ENCODE results near the gene HSD3B7. TPM values are rescaled to one million over a fixed set of nuclear protein-coding genes. Genes with fewer than 3 reads are reported as not detected.
"Not testable (repeated sequence)": the region's sequence is repeated elsewhere in the genome, so short reads cannot be mapped to it uniquely, and the experiment has no call there.

HSD3B7 gene
- total RNA-seq, 1 experiment from 2014 or later: 33.8 TPM

GRCh38 chr16:31000671-31001382 is 15.8 kb downstream of the HSD3B7 start:
- DNase-seq (ENCODE audit: low spot score): no peak

- DNase-seq (ENCODE audit: low spot score): no peak
These were observed 16.7 kb downstream of the HSD3B7 start for GRCh38 chr16:31001507-31002249.

- DNase-seq (ENCODE audit: low spot score): no peak
These were observed 17.3 kb downstream of the HSD3B7 start for GRCh38 chr16:31002250-31002700.

GRCh38 chr16:31002862-31003341 is 17.9 kb downstream of the HSD3B7 start:
- DNase-seq (ENCODE audit: low spot score): no peak

- no peak for DNase-seq (ENCODE audit: low spot score)
These were observed 18.7 kb downstream of the HSD3B7 start for GRCh38 chr16:31003744-31004143.

- no peak for DNase-seq (ENCODE audit: low spot score)
These were observed 19.7 kb downstream of the HSD3B7 start for GRCh38 chr16:31004658-31005057.

- DNase-seq (ENCODE audit: low spot score): no peak
These were observed 20.5 kb downstream of the HSD3B7 start for GRCh38 chr16:31005350-31006085.

GRCh38 chr16:31006086-31006385 is 21.0 kb downstream of the HSD3B7 start:
- DNase-seq (ENCODE audit: low spot score): no peak

- no peak for DNase-seq (ENCODE audit: low spot score)
These were observed 21.6 kb downstream of the HSD3B7 start for GRCh38 chr16:31006589-31006988.

- no peak for DNase-seq (ENCODE audit: low spot score)
These were observed 22.7 kb downstream of the HSD3B7 start for GRCh38 chr16:31007684-31008083.

- peak; percentile 89 for DNase-seq (ENCODE audit: low spot score)
These were observed 23.1 kb downstream of the HSD3B7 start for GRCh38 chr16:31008149-31008548.

- no peak for DNase-seq (ENCODE audit: low spot score)
These were observed 23.5 kb downstream of the HSD3B7 start for GRCh38 chr16:31008551-31008950.

GRCh38 chr16:31009120-31009519 is 24.1 kb downstream of the HSD3B7 start:
- no peak for DNase-seq (ENCODE audit: low spot score)

GRCh38 chr16:31009894-31010584 is 25.0 kb downstream of the HSD3B7 start:
- DNase-seq (ENCODE audit: low spot score): no peak

GRCh38 chr16:31010585-31011325 is 25.7 kb downstream of the HSD3B7 start, which contains the start of gene STX1B:
TSS of gene STX1B (minus strand) at chr16:31010638. CDS start at chr16:31010396, 242 bp downstream.
- DNase-seq (ENCODE audit: low spot score): no peak

- DNase-seq (ENCODE audit: low spot score): not testable (repeated sequence)
These were observed 26.8 kb downstream of the HSD3B7 start for GRCh38 chr16:31011815-31012214.

- DNase-seq (ENCODE audit: low spot score): not testable (repeated sequence)
These were observed 28.3 kb downstream of the HSD3B7 start for GRCh38 chr16:31013292-31013691.

GRCh38 chr16:31016018-31016417 is 31.0 kb downstream of the HSD3B7 start:
- no peak for DNase-seq (ENCODE audit: low spot score)

GRCh38 chr16:31017756-31018155 is 32.7 kb downstream of the HSD3B7 start:
- DNase-seq (ENCODE audit: low spot score): not testable (repeated sequence)

- DNase-seq (ENCODE audit: low spot score): no peak
These were observed 35.5 kb downstream of the HSD3B7 start for GRCh38 chr16:31020536-31020935.
